ENCODE results near the gene LRRC39.

LRRC39 gene

DNA sequence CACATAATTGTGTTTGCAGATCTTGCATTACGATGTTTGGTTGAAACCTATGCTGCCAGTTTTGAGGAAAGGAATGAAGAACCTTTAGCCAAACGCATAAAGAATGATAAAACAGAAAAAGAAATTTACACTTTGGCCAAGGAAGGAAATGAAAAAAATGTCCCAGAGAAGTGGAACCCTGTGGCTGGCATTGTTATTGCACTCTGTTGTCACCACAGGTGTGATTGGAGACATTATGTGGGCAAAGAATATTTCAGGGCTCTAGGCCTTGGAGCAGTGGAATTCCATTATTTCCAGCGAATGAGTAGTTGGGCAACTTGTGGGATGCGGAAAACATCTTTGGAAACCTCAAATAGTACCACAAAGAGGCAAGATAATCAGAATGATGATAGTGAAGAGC lies 30.2 kb downstream of the LRRC39 start:
- DNase-seq (ENCODE audit: low read depth), result no peak

DNA sequence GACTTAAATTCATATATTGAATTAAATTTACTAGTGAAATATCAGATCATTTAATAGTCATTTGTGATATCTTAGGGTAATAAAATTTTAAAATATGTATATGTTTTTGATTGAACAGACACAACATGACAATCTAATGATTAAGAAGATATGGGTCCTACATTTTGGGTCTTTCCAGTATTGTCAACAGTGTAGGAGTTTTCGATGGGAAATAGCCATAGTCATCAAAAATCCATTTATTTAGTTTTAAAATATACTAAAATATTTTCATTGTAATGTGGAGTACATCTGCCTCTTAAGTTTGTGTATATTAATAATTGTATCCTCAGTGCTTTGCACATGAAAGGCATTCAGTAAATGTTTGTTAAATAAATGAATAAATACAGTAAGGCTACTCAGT lies 31.1 kb downstream of the LRRC39 start:
- DNase-seq (ENCODE audit: low read depth), result no peak

DNA sequence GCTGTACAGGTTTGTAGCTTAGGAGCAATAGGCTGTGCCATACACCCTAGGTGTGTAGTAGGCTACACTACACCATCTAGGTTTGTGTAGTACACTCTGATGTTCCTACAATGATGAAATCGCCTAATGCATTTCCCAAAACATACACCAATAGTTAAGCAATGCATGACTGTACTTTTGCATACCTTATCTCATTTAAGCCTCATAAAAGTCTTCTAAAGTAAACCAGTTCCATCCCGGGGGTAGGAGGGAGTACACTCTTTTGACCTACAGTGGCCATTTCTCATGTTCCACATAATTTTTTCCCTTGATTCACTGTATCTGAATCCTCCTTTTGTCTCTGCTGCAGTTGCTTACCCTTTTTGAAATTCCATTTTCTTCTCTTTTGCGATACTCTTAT lies 32.9 kb downstream of the LRRC39 start:
- DNase-seq (ENCODE audit: low read depth), result no peak

DNA sequence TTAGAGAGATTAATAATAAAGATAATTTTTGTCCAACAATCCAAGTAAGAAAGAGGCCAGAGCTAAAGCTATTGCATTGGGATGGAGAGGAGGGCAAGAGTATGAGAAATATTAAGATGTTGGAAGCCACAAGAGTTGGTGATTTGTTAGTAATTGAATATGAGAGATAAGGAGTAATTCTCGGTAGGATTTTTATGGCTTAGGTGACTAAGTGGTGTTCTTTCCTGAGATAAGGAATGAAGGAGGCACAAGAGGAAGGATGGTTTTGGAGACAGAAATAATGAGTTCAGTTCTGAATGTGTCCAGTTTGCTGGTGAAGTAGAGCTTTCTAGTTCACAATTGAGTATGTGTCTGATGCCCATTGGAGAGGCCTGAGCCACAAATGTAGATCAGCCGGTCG lies 35.7 kb downstream of the LRRC39 start:
- DNase-seq (ENCODE audit: low read depth), result no peak

DNA sequence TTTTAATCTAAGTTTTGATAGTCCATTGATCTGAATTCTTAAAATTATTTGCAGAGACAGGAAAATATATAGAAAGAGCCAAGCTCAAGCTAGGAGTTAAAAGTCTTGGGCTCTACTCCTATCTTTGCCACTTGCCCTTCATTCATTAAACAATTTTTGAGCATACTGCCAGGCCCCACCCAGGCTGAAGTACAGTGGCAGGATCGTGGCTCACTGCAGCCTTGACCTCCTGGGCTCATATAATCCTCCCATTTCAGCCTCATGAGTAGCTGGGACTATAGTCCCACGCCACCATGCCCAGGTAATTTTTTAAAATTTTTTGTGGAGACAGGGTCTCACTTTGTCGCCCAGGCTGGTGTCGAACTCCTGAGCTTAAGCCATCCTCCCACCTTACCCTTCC lies 36.9 kb downstream of the LRRC39 start:
- no peak for DNase-seq (ENCODE audit: low read depth)

DNA sequence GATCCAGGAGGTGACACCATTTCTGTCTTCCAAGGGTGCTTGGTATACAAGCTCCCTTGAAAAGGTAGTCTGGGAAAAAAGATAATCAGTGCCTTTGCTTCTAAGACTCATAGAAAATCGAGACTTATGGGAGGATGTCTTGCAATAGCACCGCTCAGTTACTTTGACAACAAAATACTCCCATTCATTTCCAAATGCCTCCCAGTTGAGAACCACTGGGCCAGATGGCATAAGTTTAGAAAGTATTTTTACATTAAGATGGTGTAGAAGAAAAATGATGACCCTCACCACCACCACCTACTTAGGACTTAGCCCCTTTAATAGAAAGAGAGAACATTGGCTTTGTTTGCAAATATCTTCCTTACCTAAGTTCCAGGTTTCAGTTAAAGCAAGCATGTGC lies 40.5 kb downstream of the LRRC39 start:
- no peak for DNase-seq (ENCODE audit: low read depth)

DNA sequence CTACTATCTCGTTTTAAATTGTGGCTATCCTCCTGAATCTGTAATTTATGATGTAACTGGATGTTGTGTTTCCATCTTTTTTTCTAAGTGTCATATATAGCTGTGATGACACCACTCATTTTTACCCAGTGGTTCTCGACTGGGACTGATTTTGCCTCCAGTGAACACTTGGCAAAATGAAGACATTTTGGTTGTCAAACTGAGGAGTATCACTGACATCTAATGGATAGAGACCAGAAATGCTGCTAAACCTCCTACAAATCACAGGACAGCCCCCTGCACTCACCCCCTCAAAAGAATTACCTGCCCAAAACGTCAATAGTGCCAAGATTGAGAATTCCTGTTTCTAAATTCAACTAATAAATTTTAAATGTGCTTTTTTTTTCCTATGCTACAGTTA lies 43.2 kb downstream of the LRRC39 start:
- DNase-seq (ENCODE audit: low read depth), result no peak

DNA sequence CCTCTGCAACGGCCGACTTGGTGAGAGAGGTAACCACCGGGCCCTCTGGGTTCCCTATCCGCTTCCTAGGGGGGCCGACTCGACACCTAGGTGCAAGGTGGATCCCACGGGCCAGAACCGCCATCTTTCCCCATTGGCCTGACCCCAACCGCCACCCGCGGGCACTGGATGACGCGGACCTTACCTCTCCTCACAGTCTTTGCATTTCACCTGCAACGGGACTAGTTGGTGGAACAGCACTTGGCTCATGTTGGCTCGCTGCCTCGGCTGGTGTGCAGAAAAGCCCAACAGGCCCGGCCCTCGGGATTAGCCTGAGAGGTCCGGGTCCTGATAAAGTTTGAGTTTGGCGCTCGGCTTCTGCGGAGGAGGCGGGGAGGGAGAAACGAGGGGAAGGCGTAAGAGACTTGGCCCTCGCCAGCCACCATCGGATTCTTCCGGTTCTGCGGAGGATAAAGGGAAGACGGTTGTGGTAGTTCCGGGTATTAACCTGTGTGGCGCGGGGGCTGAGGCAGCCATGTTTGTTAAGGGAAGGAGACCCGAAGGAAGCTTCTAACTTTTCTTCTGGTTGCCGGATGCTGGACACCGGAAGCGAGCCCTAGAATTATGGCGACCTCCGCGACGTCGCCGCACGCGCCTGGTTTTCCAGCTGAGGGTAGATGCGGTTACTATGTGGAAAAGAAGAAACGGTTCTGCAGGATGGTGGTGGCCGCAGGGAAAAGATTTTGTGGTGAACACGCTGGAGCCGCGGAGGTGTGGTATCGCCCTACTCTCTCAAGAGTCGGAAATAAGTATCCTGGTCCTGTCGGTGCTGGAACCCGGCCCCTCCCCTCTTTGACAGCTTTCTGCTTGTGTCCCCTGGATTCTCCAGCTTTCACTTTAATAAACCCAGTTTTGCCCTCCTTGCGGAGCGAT lies 45.2 kb downstream of the LRRC39 start, which contains the start of the genes SASS6 and TRMT13:
TSS of gene SASS6 (minus strand) at position 365 of the 912 bp plus-strand sequence. CDS start at position 249, 116 bp downstream.
TSS of gene TRMT13 (plus strand) at position 598 of the 912 bp plus-strand sequence. CDS start at position 604, 6 bp downstream.
- DNase-seq (ENCODE audit: low read depth), result peak; percentile 65

DNA sequence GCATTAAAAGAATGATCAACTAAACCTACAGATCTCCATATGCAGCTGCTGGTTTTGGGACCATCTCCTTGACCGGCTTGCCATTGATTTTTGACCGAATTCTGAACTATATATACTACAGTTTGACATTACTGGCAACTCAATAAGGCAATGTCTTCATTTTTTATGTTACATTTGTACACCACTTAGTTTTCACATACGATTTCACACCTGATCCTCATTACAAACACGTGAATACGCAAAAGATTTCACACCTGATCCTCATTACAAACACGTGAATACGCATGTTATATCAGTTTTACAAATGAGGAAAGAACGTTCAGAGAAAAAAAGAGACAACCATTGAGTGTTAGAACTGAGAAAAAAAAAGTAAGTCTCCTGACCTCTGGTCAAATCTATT lies 46.4 kb downstream of the LRRC39 start:
- no peak for DNase-seq (ENCODE audit: low read depth)

DNA sequence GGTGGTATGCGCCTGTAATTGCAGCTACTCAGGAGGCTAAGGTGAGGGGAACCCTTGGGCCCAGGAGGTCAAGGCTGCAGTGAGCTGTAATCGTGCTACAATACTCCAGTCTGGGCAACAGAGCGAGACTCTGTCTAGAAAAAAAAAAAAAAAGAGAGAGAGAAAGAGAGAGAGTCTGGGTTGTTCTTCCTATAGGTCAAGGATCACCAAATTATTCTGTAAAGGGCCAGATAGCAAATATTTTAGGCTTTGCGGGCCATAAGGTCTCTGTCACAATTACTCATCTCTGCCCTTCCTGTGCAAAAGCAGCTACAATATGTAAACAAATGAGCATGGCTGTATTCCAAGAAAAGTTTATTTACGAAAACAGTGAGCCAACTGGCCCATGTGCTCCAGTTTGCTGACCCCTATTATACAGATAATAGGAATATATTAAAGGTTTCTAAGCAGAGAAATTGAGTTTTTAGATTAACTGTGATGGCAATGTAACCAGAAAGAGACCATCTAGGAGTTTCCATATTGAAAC lies 47.4 kb downstream of the LRRC39 start:
- DNase-seq (ENCODE audit: low read depth), result no peak

DNA sequence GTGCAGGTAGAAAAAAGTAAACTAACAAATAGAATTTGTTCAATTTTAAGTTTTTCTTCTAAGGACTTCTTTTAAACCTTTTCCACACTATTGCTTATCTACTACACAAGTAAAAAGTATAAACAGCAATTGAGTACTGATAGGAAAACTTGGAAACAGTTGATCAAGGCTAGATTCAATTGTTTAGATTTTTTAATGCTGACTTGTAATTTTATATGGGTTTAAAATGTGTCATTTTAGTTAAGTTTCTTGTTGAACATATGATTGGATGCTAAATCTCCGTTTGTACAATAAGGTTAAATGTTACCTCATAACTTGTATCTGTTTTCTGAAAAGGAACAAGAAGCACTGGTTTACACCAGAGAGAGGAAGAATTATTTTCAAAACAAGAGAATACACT lies 50.8 kb downstream of the LRRC39 start:
- no peak for DNase-seq (ENCODE audit: low read depth)

DNA sequence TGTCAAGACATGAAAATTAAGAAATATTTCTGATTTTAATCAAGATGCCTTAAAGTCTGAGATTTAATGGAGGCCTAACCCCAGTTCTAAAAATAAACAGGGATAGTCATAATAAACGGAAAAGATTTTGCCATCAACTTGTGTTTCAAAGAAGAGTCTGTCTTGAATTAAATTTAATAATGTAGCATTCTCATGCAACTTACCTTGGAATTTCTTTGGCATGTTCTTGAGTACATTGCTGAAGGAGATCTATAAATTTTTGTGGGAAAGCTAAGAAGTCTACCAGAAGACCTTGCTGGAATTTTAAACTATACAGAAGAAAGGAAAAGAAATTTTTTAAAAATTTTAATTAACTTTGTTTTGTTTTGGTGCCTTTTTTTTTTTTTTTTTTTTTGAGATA lies 55.9 kb downstream of the LRRC39 start:
- DNase-seq (ENCODE audit: low read depth), result no peak

DNA sequence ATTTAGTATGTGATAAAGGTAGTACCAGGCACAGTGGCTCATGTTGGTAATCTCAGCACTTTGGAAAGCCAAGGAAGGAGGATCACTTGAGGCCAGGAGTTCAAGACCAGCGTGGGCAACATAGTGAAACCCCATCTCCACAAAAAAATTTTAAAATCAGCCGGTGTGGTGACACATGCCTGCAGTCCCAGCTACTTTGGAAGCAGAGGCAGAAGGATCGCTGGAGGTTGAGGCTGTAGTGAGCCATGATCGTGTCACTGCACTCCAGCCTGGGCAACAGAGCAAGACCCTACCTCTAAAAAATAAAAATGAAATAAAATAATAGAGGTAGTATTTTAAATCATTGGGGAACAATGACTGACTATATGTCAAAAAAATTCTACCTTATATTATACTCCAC lies 62.5 kb downstream of the LRRC39 start:
- no peak for DNase-seq (ENCODE audit: low read depth)

DNA sequence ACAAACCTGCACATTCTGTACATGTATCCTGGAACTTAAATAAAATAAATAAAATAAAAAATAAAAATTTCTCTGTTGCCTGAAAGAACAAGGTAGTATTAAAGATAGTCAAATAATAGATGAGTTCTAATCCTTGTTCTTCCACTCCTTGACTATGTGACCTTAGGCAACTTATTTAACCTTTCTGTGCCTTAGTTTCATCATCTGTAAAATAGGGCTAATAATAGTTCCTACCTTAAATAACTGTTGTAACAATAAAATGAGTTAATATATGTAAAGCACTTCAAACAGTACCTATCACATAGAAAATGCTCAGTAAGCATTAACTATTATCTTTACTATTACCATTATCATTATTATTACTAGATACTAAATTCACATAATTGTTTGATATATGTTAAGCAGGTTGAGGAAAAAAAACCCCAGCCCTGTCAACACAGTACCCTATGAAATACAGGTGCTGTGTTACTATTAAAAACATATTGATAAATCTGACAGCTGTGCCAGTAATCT lies 68.4 kb downstream of the LRRC39 start:
- no peak for DNase-seq (ENCODE audit: low read depth)

DNA sequence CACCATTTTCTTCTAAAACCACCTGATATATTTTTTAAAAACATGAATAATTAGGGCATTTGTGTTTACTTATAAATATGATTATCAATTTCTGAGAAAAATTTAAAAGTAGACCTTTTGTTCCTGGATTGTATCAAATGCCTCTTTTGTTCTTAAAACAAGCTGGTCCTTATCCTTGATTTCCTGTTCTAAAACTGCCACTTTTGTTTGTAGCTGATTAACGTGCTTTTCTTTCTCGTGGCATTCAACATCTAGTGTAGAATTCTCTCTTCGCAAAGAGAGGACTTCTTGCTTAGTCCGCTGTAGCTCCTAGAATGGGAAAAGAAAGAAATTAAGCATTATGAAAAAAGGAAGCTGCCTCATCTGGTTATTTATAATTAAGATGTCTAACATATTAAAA lies 70.4 kb downstream of the LRRC39 start:
- DNase-seq (ENCODE audit: low read depth), result no peak

DNA sequence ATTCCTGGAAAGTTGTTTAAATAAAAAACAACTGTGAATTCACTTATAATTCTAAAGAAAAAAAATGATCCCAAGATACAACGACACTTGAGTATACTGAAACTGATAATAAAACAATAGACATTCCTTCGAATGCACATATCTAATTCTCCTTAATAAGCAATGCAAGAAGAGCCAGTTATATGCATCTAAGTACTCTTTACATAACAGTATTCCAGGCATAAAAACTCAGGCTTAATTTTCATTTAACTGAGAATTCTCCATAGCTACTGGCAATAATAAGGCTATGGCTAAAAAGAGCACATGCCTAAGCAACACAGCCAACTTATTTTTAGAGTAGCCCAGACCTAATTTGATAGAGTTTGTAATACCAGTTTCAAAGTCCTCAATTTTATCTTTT lies 76.5 kb downstream of the LRRC39 start:
- DNase-seq (ENCODE audit: low read depth), result no peak

DNA sequence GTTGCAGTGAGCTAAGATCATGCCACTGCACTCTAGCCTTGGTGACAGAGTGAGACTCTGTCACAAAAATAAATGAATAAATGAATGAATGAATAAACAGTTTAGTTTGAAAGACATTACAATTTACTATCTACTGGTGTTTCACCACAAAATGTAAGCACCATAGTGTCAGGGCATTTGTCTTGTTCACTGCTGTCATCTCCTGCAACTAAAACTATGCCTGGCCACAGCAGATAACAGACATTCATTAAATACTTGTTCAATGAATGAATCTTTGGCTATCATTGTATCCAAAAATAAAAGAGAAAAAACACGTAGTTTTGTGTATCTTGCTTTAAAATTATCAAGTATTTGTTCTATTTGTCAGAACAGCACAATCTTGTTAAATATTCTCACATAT lies 77.9 kb downstream of the LRRC39 start:
- DNase-seq (ENCODE audit: low read depth), result no peak
